HuH-7.5 (cell line): ENCODE results near the gene FADS3.
"Not testable (repeated sequence)": the region's sequence is repeated elsewhere in the genome, so short reads cannot be mapped to it uniquely, and the experiment has no call there.

Source experiments
- DNase-seq: peaks from one replicate; pipeline ENCODE4 v3.0.0; 2011; ENCODE audit warnings: low spot score

Gene FADS3

GRCh38 chr11:61897387-61898246, 6.3 kb upstream of the FADS3 start:
- peak; percentile 100 for DNase-seq

GRCh38 chr11:61896665-61897386, 5.5 kb upstream of the FADS3 start:
- no peak for DNase-seq

- DNase-seq, result no peak
Observed at GRCh38 chr11:61895718-61896059, 4.3 kb upstream of the FADS3 start.

- DNase-seq, result no peak
Observed at GRCh38 chr11:61895046-61895717, 3.8 kb upstream of the FADS3 start.

GRCh38 chr11:61893981-61894380, 2.6 kb upstream of the FADS3 start:
- no peak for DNase-seq

GRCh38 chr11:61892085-61892370, 683 bp upstream of the FADS3 start:
- DNase-seq, result no peak

- DNase-seq, result peak; percentile 74
Observed at GRCh38 chr11:61890529-61891330, 615 bp downstream of the FADS3 start.

- DNase-seq, result no peak
Observed at GRCh38 chr11:61889831-61890230, 1.5 kb downstream of the FADS3 start.

GRCh38 chr11:61888590-61888989, 2.8 kb downstream of the FADS3 start:
- DNase-seq, result no peak

- DNase-seq, result no peak
Observed at GRCh38 chr11:61887839-61888494, 3.4 kb downstream of the FADS3 start.

GRCh38 chr11:61886643-61887042, 4.7 kb downstream of the FADS3 start:
- no peak for DNase-seq

- DNase-seq, result no peak
Observed at GRCh38 chr11:61885784-61886580, 5.4 kb downstream of the FADS3 start.

GRCh38 chr11:61885166-61885778, 6.1 kb downstream of the FADS3 start:
- DNase-seq, result no peak

- no peak for DNase-seq
Observed at GRCh38 chr11:61883947-61884346, 7.4 kb downstream of the FADS3 start.

- DNase-seq, result no peak
Observed at GRCh38 chr11:61883327-61883726, 8.0 kb downstream of the FADS3 start.

- DNase-seq, result no peak
Observed at GRCh38 chr11:61882879-61883278, 8.5 kb downstream of the FADS3 start.

GRCh38 chr11:61882267-61882666, 9.1 kb downstream of the FADS3 start:
- not testable (repeated sequence) for DNase-seq

- DNase-seq, result no peak
Observed at GRCh38 chr11:61881397-61881796, 9.9 kb downstream of the FADS3 start.

- no peak for DNase-seq
Observed at GRCh38 chr11:61880454-61880853, 10.9 kb downstream of the FADS3 start.

- DNase-seq, result no peak
Observed at GRCh38 chr11:61880031-61880430, 11.3 kb downstream of the FADS3 start.

GRCh38 chr11:61879152-61879551, 12.2 kb downstream of the FADS3 start:
- DNase-seq, result no peak
